HAP-1 (cell line): ENCODE data around the gene CRISPLD2.

Experiments used
- DNase-seq, 2 experiments: peaks; one replicate each; pipeline ENCODE4 v3.0.0-alpha.2; 2016 to 2020; ENCODE audit warnings: low spot score in 2 of 2
- H3K27me3 ChIP-seq: fragments of 250-450 bp; sonication (Bioruptor Pico); 2 replicates; pipeline ENCODE4 v1.5.1; 2020; ENCODE audit warnings: low read depth, mild to moderate bottlenecking, moderate library complexity
- H3K36me3 ChIP-seq: fragments of 250-450 bp; sonication (Bioruptor Pico); replicated peaks from 2 replicates; pipeline ENCODE4 v1.5.1; 2020; ENCODE audit warnings: mild to moderate bottlenecking
- H3K4me1 ChIP-seq: fragments of 250-450 bp; sonication (Bioruptor Pico); 2 replicates; pipeline ENCODE4 v1.5.1; 2020; ENCODE audit warnings: mild to moderate bottlenecking
- H3K4me3 ChIP-seq: fragments of 250-450 bp; sonication (Bioruptor Pico); 2 replicates; pipeline ENCODE4 v1.5.1; 2020; ENCODE audit warnings: mild to moderate bottlenecking, moderate library complexity
- H3K9me3 ChIP-seq: fragments of 250-450 bp; sonication (Bioruptor Pico); 2 replicates; pipeline ENCODE4 v1.5.1; 2020; ENCODE audit warnings: mild to moderate bottlenecking, moderate library complexity
- in situ Hi-C: fragments of 300-500 bp; cut with MboI; formaldehyde crosslinking; loops from 3 replicates; pipeline ENCODE4 v1.14.3; 2020; ENCODE audit warnings: low sequenced_read_pairs, inconsistent platforms, mixed read lengths

CRISPLD2 gene

GRCh38 chr16:84832488-84833143 is 12.8 kb downstream of the CRISPLD2 start:
- H3K27me3 ChIP-seq: no peaks in the 10 kb centered on the region; the same call in 1 of the 2 replicates
- no peak for DNase-seq
- in situ Hi-C loops: no loop called here

GRCh38 chr16:84833144-84833500 is 13.3 kb downstream of the CRISPLD2 start:
- DNase-seq: no peak
- in situ Hi-C loops: no loop called here
- Histone ChIP-seq H3K36me3 (no peaks in the 10 kb centered on the region), H3K4me3 (no peak overlapping the region), H3K4me1 (no peaks in the 10 kb centered on the region), H3K27me3 (no peaks in the 10 kb centered on the region; the same call in 1 of the 2 replicates), H3K9me3 (no peaks in the 10 kb centered on the region)

More at GRCh38 chr16:84832488-84833143, 12.8 kb downstream of the CRISPLD2 start:
- Histone ChIP-seq H3K9me3 (no peaks in the 10 kb centered on the region), H3K4me3 (no peak overlapping the region), H3K36me3 (no peaks in the 10 kb centered on the region), H3K4me1 (no peaks in the 10 kb centered on the region)

GRCh38 chr16:84833542-84834402 is 14.0 kb downstream of the CRISPLD2 start:
- Histone ChIP-seq H3K27me3 (no peaks in the 10 kb centered on the region; the same call in 1 of the 2 replicates), H3K4me3 (no peak overlapping the region), H3K9me3 (no peaks in the 10 kb centered on the region), H3K36me3 (no peaks in the 10 kb centered on the region), H3K4me1 (no peaks in the 10 kb centered on the region)
- DNase-seq: no peak
- in situ Hi-C loops: no loop called here

GRCh38 chr16:84834403-84834772 is 14.6 kb downstream of the CRISPLD2 start:
- no peak for DNase-seq
- no peaks in the 10 kb centered on the region for H3K9me3 ChIP-seq
- H3K27me3 ChIP-seq: no peaks in the 10 kb centered on the region; the same call in 1 of the 2 replicates
- no peaks in the 10 kb centered on the region for H3K36me3 ChIP-seq
- H3K4me1 ChIP-seq: no peaks in the 10 kb centered on the region
- H3K4me3 ChIP-seq: no peak overlapping the region
- in situ Hi-C loops: no loop called here

- no peak overlapping the region for H3K4me3 ChIP-seq
- H3K36me3 ChIP-seq: no peaks in the 10 kb centered on the region
- H3K4me1 ChIP-seq: no peaks in the 10 kb centered on the region
- H3K9me3 ChIP-seq: no peaks in the 10 kb centered on the region
- in situ Hi-C loops: no loop called here
- peaks cover 3% of the 10 kb centered on the region; the same call in 1 of the 2 replicates for H3K27me3 ChIP-seq
- DNase-seq: no peak
Observed at GRCh38 chr16:84836234-84836647, 16.5 kb downstream of the CRISPLD2 start.

GRCh38 chr16:84836967-84837366 is 17.2 kb downstream of the CRISPLD2 start:
- in situ Hi-C loops: no loop called here
- H3K27me3 ChIP-seq: peaks cover 8% of the 10 kb centered on the region; the same call in 1 of the 2 replicates
- DNase-seq: no peak
- H3K4me1 ChIP-seq: no peaks in the 10 kb centered on the region
- H3K36me3 ChIP-seq: no peaks in the 10 kb centered on the region
- no peak overlapping the region for H3K4me3 ChIP-seq
- H3K9me3 ChIP-seq: no peaks in the 10 kb centered on the region

- H3K4me3 ChIP-seq: no peak overlapping the region
- DNase-seq: no peak
- H3K9me3 ChIP-seq: no peaks in the 10 kb centered on the region
- peaks cover 8% of the 10 kb centered on the region; the same call in 1 of the 2 replicates for H3K27me3 ChIP-seq
- H3K4me1 ChIP-seq: no peaks in the 10 kb centered on the region
- no peaks in the 10 kb centered on the region for H3K36me3 ChIP-seq
- in situ Hi-C loops: no loop called here
Observed at GRCh38 chr16:84838383-84838948, 18.7 kb downstream of the CRISPLD2 start.

- no peak overlapping the region for H3K4me3 ChIP-seq
- no peaks in the 10 kb centered on the region for H3K9me3 ChIP-seq
- DNase-seq: no peak
- H3K4me1 ChIP-seq: no peaks in the 10 kb centered on the region
- H3K27me3 ChIP-seq: peaks cover 8% of the 10 kb centered on the region; the same call in 1 of the 2 replicates
- in situ Hi-C loops: no loop called here
- no peaks in the 10 kb centered on the region for H3K36me3 ChIP-seq
Observed at GRCh38 chr16:84839054-84839453, 19.3 kb downstream of the CRISPLD2 start.

GRCh38 chr16:84839956-84840355 is 20.2 kb downstream of the CRISPLD2 start:
- no peak for DNase-seq
- Histone ChIP-seq H3K9me3 (no peaks in the 10 kb centered on the region), H3K27me3 (peaks cover 8% of the 10 kb centered on the region; the same call in 1 of the 2 replicates), H3K4me3 (no peak overlapping the region), H3K4me1 (no peaks in the 10 kb centered on the region), H3K36me3 (no peaks in the 10 kb centered on the region)
- in situ Hi-C loops: no loop called here

- in situ Hi-C loops: no loop called here
- no peak for DNase-seq
- H3K36me3 ChIP-seq: no peaks in the 10 kb centered on the region
- H3K4me1 ChIP-seq: no peaks in the 10 kb centered on the region
- H3K27me3 ChIP-seq: peaks cover 8% of the 10 kb centered on the region; the same call in 1 of the 2 replicates
- H3K9me3 ChIP-seq: no peaks in the 10 kb centered on the region
- H3K4me3 ChIP-seq: no peak overlapping the region
Observed at GRCh38 chr16:84840687-84841627, 21.2 kb downstream of the CRISPLD2 start.

GRCh38 chr16:84841787-84842300 is 22.1 kb downstream of the CRISPLD2 start:
- in situ Hi-C loops: no loop called here
- no peak for DNase-seq
- Histone ChIP-seq H3K4me3 (no peak overlapping the region), H3K36me3 (no peaks in the 10 kb centered on the region), H3K4me1 (no peaks in the 10 kb centered on the region), H3K27me3 (peaks cover 8% of the 10 kb centered on the region; the same call in 1 of the 2 replicates), H3K9me3 (no peaks in the 10 kb centered on the region)

GRCh38 chr16:84842516-84843148 is 22.8 kb downstream of the CRISPLD2 start:
- DNase-seq: no peak
- in situ Hi-C loops: no loop called here
- no peaks in the 10 kb centered on the region for H3K4me1 ChIP-seq
- H3K36me3 ChIP-seq: no peaks in the 10 kb centered on the region
- H3K9me3 ChIP-seq: no peaks in the 10 kb centered on the region
- H3K27me3 ChIP-seq: peaks cover 8% of the 10 kb centered on the region; the same call in 1 of the 2 replicates
- no peak overlapping the region for H3K4me3 ChIP-seq
